GM18517 (cell line): ENCODE results near the gene DIRAS1.
"Not testable (repeated sequence)": the region's sequence is repeated elsewhere in the genome, so short reads cannot be mapped to it uniquely, and the experiment has no call there.

Experiments used
- ATAC-seq: cut with Tn5 transposase; IDR thresholded peaks from one replicate; pipeline ENCODE4 v1.9.1; 2021; ENCODE audit warnings: mild to moderate bottlenecking, moderate library complexity; ENCODE audit not compliant: unreplicated experiment

The DIRAS1 gene

DNA sequence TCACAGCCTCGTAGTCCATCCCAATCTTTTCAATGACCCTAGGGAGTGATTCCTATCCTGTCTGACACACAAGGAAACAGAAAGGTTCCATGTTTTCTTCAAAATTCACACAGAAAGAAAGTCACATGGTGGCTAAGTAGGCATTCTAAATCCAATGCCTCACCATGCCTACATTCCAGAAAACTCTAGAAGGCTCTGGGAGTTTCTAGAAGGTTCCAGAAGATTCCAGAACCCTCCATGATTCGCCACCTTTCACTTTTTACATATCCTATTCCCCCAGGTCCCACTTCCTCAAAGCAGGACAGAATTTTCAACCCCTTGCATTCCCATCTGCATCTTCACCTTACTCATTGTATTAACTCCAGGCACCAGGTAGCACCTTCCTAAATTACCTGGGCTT, 41.7 kb downstream of the DIRAS1 start:
- ATAC-seq, result no peak

GRCh38 chr19:2678948-2679347, 42.2 kb downstream of the DIRAS1 start:
- not testable (repeated sequence) for ATAC-seq

DNA sequence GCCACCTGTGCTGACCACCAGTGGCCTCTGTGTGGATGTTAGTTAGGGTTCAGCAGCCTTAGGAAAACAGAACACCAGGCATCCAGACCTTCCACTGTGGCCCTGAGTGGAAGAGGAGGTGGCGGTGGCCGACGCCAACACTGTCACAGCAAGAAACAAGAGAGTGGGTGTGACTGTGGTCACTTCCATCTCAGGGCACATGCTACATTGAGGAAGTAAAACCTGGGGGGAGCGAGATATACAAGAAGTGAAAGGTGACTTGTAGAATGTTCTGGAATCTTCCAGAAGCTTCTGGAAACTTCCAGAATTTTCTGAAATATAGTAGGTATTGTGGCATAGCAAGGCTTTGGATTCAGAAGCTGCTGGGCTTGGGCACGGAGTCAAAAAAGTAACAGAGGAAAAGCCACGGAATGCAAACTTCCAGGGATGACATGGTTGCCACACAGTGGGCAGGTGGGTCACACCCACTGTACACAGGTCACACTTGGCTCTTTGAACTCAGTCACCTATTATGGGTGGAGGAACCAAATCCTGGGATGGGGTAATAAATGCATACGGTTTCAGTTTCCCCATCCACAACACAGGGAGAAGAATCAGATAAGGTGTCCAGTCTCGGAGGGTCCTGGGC, 43.0 kb downstream of the DIRAS1 start:
- peak; percentile 44 for ATAC-seq

DNA sequence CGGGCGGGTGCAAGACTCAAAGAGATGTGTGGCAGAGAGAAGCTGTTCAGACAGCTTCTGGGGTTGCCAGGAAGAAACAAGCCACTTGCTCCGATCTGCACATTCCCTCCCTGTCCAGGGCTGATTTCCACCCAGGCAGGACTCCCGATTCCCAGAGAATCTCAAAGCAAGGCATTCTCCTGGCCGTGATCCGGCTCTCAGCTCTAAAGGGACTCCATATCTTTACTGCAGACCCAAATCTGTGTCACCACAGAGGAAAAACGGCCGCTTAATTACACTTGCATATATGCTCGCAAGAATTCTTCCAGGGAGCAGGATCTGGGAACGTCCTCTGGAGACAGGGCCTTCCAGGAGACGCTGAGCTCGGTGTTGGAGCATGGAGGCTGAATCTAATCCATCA, 44.3 kb downstream of the DIRAS1 start:
- no peak for ATAC-seq

DNA sequence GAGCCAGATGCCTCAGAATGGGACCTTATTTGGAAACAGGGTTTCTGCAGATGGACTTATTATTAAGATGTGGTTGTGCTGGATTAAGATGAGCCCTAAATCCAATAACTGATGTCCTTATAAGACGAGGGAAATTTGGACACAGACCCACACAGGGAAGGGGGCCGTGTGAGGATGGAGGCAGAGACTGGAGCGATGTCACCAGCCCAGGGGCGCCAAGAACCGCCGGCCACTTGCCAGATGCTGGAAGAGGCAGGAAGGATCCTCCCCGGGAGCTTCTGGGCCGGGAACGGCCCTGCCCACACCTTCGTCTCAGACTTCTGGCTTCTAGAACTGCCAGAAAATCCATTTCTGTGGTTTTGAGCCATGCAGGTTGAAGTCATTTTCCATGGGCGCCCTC, 45.3 kb downstream of the DIRAS1 start:
- ATAC-seq, result no peak

- ATAC-seq, result no peak
Measured at GRCh38 chr19:2670217-2670616, 51.0 kb downstream of the DIRAS1 start.

GRCh38 chr19:2668175-2668763, 52.9 kb downstream of the DIRAS1 start:
- ATAC-seq, result no peak

GRCh38 chr19:2667349-2667748, 53.8 kb downstream of the DIRAS1 start:
- not testable (repeated sequence) for ATAC-seq

DNA sequence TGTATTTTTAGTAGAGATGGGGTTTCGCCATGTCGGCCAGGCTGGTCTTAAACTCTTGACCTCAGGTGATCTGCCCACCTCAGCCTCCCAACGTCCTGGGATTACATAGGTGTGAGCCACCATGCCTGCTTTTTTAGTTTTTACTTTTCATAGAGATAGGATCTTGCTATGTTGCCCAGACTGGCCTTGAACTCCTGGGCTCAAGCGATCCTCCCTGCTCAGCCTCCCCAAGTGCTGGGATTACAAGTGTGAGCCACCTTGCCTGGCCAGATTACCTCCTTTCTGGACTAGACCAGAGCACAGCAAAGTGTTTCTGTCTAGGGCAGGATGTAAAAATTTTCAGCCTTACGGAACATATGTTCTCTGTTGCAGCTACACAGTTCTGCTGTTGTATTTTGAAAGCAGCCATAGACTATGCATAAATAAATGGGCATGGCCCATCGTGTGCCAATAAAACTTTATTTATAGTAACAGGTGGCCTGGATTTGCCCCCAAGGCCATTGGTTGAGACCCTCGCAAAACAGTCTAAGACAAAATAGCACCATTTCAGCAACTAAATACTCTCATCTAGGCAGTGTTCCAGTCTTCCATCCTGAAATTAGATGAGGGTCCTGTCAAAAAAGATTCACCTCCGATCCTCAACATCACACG, 54.7 kb downstream of the DIRAS1 start:
- ATAC-seq, result no peak

GRCh38 chr19:2665103-2665502, 56.1 kb downstream of the DIRAS1 start:
- ATAC-seq, result no peak
